ENCODE data around the gene PSMA4.

PSMA4 gene

DNA sequence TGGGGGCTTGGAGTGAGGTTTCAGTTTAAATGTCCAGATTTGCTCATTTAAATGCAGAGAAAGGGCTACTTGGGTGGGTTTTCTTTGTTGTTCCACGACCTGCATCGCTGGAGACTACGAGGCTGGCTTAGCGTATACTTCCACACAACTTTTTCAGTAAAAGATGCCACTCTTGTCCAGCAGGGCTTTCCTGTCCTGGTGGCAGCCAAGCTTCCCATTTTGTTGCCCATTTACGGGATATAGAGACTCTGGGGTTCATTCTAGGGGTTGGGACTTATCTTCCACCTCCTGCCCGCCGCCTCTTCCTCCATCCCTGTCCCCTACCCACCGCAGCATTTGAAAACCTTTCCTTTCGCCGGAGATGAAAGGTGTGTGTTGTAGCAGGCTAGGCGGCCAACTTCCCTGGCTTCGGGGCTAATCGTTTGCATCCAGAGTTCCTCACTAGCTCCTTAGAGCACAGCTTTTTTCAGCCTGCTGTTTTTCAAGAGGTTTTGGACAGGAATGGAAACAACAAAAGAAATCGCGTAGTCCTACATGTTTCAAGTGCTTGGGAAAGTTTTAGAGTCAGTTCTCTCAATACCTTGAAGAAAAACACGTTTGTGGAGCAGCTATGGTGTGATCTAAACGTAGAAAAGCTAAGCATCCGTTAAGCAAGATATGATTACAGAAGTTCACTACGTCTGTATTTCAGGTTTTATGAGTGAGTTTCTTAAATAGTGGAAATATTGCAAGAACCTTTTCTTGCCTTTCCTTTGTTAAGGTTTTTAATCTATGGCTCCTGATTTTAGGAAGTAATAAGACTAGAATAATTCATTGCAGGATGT is 25.9 kb downstream of the PSMA4 start:
- peaks cover 19% of the 10 kb centered on the region for H3K4me1 Mint-ChIP-seq
- no peaks in the 10 kb centered on the region for H3K9me3 Mint-ChIP-seq
- peak overlapping the region; percentile 98 for H3K4me3 Mint-ChIP-seq
- no peaks in the 10 kb centered on the region for H3K36me3 Mint-ChIP-seq
- DNase-seq (ENCODE audit: low spot score in 2 of 2): no peak
- ATAC-seq (ENCODE audit: low read depth): no peak
- no peak overlapping the region for H3K27ac Mint-ChIP-seq
- peaks cover 21% of the 10 kb centered on the region for H3K27me3 Mint-ChIP-seq

DNA sequence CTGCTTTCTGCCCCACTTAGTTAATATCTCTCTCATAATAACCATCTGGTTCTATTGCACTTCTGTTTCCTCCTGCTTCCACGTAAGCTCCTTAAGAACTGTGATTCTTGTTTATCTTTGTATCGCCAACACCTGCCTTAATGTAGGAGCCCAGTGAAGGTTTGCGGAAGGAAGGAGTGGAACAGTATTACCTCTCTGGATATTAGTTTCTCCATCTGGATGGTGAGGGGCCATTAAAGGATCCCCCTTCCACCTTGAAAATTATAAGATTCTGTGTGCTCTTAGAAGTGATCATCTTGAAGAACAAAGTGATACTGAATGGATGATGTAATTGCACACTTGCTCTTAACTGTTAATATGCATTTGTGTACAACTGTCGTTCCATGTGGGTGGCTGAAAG is 27.3 kb downstream of the PSMA4 start:
- DNase-seq (ENCODE audit: low spot score in 2 of 2) (no peak), ATAC-seq (ENCODE audit: low read depth) (no peak)
- Mint-ChIP-seq H3K4me3 (no peak overlapping the region), H3K27me3 (peaks cover 16% of the 10 kb centered on the region), H3K9me3 (no peaks in the 10 kb centered on the region), H3K27ac (no peak overlapping the region), H3K4me1 (peaks cover 19% of the 10 kb centered on the region), H3K36me3 (no peaks in the 10 kb centered on the region)

DNA sequence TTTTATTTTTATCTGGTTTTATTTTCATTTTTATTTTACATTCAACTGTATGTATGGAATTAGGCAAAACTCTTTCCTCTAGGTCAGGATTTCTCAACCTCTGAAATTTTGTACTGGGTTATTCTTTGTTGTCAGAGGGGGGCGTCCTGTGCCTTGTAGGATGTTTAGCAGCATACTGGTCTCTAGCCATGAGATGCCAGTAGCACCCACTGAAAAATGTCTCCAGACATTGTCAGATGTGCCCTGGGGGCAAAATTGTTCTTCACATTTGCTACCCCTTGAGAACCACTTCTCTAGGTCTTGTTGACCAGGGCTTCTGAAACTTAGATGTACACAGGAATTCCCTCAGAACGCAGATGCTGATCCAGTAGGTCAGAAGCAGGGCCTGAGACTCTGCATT is 30.5 kb downstream of the PSMA4 start:
- Mint-ChIP-seq H3K4me3 (no peak overlapping the region), H3K4me1 (peaks cover 12% of the 10 kb centered on the region), H3K9me3 (no peaks in the 10 kb centered on the region), H3K27ac (no peak overlapping the region), H3K27me3 (peaks cover 16% of the 10 kb centered on the region), H3K36me3 (no peaks in the 10 kb centered on the region)
- ATAC-seq (ENCODE audit: low read depth): no peak
- DNase-seq (ENCODE audit: low spot score in 2 of 2): no peak

DNA sequence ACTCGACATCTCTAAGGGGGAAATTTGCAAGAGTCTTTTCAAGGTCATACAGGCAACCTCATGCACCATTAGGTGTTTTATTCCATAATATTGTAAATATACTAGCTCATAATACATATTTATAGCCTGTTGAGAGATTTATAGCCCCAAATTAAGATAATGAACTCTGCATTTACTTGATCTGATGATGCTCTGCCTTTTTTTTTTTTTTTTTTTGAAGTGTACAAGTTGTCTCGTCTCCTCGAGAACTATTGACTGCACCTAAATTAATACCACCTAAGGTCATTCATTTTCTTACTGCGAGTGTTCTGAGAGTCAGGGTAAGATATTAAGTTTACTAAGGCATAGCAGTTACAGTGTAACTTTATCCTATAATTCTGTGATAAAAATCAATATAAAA is 31.1 kb downstream of the PSMA4 start:
- Mint-ChIP-seq H3K4me3 (no peak overlapping the region), H3K9me3 (no peaks in the 10 kb centered on the region), H3K27ac (no peak overlapping the region), H3K27me3 (peaks cover 15% of the 10 kb centered on the region), H3K4me1 (peaks cover 8% of the 10 kb centered on the region), H3K36me3 (no peaks in the 10 kb centered on the region)
- ATAC-seq (ENCODE audit: low read depth) (no peak), DNase-seq (ENCODE audit: low spot score in 2 of 2) (no peak)

DNA sequence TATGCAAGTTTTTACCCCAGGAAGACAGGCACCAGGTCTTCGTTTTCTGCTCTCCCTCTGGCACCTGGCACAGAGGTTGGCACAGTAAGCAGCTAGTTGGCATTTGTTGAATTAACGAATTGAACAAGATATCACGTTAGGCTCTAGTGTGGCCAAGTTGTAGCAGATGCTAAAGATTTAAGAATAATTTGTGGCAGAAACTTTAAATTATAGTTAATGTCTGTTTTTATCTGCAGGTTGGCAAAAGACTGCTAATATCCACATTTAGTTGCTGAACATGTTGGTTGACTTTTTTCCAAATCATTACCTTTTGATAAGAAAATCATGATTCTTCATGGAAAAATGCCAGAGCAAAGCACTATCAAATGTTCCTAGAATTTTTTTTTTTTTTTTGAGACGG is 33.2 kb downstream of the PSMA4 start:
- DNase-seq (ENCODE audit: low spot score in 2 of 2) (no peak), ATAC-seq (ENCODE audit: low read depth) (no peak)
- Mint-ChIP-seq H3K27ac (no peak overlapping the region), H3K36me3 (no peaks in the 10 kb centered on the region), H3K4me3 (no peak overlapping the region), H3K4me1 (no peaks in the 10 kb centered on the region), H3K27me3 (peaks cover 6% of the 10 kb centered on the region), H3K9me3 (no peaks in the 10 kb centered on the region)

DNA sequence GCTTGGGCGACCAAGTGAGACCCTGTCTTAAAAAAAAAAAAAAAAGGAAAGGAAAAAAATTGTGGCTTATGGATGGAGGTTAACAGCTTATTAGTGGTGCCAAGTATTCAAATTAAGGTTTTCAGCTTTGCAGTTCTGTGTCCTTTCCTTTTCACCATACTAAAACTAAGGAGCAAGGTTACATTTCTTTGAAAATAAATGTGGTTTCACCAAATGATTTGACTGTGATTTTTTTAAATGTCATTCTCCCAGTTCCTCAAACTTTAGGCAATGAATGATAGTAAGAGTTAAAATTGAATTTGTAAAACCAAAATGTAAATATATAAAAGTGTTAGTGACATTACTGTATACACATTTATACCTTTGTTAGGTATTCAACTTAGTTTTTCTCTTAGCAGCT is 34.7 kb downstream of the PSMA4 start:
- Mint-ChIP-seq H3K27ac (no peak overlapping the region), H3K27me3 (peaks cover 6% of the 10 kb centered on the region), H3K4me1 (no peaks in the 10 kb centered on the region), H3K36me3 (no peaks in the 10 kb centered on the region), H3K4me3 (no peak overlapping the region), H3K9me3 (no peaks in the 10 kb centered on the region)
- DNase-seq (ENCODE audit: low spot score in 2 of 2) (no peak), ATAC-seq (ENCODE audit: low read depth) (no peak)

DNA sequence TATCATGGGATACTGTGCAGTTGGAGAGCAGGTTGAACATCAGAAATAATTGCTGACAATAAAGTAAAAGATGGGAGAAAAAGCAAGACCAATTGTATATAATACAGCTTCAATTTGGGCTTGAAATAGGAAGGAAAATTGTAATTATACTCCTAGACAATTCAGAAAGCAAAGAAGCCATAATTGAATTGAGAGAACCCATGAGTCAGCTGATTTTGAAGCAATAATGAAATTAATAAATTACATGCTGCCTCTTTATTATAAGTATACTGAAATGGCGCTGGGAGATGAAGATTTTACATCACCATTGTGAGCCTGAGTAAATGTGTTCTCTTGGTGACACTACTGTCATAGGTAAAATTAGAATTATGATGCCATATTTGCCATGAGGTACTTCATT is 57.3 kb downstream of the PSMA4 start:
- ATAC-seq (ENCODE audit: low read depth): no peak

DNA sequence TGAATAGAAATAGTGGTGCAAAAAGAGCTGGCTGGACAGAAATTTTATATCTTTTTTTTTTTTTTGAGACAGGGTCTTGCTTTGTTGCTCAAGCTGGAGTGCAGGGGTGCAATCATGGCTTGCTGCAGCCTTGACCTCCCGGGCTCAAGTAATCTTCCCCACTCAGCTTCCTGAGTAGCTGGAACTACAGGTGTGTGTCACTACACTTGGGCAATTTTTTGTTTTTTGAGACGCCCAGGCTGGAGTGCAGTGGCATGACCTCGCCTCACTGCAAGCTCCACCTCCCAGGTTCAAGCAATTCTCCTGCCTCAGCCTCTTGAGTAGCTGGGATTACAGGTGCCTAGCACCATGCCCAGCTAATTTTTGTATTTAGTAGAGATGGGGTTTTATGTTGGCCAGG is 58.1 kb downstream of the PSMA4 start:
- peaks cover 2% of the 10 kb centered on the region for H3K36me3 Mint-ChIP-seq
- H3K4me3 Mint-ChIP-seq: no peak overlapping the region
- H3K27ac Mint-ChIP-seq: no peak overlapping the region
- no peak for ATAC-seq (ENCODE audit: low read depth)
- no peaks in the 10 kb centered on the region for H3K4me1 Mint-ChIP-seq
- DNase-seq (ENCODE audit: low spot score in 2 of 2): no peak
- H3K27me3 Mint-ChIP-seq: peaks cover 10% of the 10 kb centered on the region
- H3K9me3 Mint-ChIP-seq: no peaks in the 10 kb centered on the region

More for the DNA sequence above, 57.3 kb downstream of the PSMA4 start:
- Mint-ChIP-seq H3K4me3 (no peak overlapping the region), H3K36me3 (peaks cover 2% of the 10 kb centered on the region), H3K9me3 (no peaks in the 10 kb centered on the region), H3K27ac (no peak overlapping the region), H3K27me3 (peaks cover 8% of the 10 kb centered on the region), H3K4me1 (no peaks in the 10 kb centered on the region)
- DNase-seq (ENCODE audit: low spot score in 2 of 2): no peak

DNA sequence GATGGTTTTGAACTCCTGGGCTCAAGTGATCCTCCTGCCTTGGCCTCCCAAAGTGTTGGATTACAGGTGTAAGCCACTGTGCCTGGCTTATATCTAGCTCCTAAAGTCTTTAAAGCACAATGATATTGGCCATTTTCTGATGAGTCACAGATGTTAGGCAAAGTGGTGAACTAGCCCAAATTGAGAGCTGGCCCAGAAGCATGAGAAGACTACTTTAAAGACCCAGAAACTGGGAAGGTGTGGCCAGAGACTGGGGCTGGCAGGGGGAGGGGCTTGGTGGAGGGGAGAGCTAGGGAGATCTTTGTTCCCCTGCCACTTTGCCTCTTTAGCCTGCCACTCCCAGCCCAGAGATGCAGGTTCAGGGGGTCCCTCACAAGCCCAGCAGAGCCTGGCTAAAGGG is 58.9 kb downstream of the PSMA4 start:
- Mint-ChIP-seq H3K4me1 (no peaks in the 10 kb centered on the region), H3K27ac (no peak overlapping the region), H3K4me3 (no peak overlapping the region), H3K27me3 (peaks cover 13% of the 10 kb centered on the region), H3K9me3 (no peaks in the 10 kb centered on the region), H3K36me3 (peaks cover 2% of the 10 kb centered on the region)
- DNase-seq (ENCODE audit: low spot score in 2 of 2) (no peak), ATAC-seq (ENCODE audit: low read depth) (no peak)

Measured in memory B cell (primary cell).